ENCODE data around the gene SPDYE2.
"Not testable (repeated sequence)": the region's sequence is repeated elsewhere in the genome, so short reads cannot be mapped to it uniquely, and the experiment has no call there.

SPDYE2 gene

DNA sequence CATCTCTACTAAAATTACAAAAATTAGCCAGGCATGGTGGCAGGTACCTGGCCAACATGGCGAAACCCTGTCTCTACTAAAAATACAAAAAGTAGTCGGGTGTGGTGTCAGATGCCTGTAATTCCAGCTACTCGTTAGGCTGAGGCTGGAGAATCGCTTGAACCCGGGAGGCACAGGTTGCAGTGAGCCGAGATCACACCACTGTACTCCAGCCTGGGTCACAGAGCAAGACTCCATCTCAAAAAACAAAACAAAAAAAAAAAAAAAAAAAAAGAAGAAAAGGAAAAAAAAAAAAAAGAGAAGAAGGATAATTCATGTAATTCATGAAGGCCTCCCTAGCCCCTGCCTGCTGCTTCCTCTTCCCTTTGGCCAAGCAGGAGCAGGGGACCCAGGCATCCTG is 10.4 kb upstream of the SPDYE2 start:
- not testable (repeated sequence) for DNase-seq

DNA sequence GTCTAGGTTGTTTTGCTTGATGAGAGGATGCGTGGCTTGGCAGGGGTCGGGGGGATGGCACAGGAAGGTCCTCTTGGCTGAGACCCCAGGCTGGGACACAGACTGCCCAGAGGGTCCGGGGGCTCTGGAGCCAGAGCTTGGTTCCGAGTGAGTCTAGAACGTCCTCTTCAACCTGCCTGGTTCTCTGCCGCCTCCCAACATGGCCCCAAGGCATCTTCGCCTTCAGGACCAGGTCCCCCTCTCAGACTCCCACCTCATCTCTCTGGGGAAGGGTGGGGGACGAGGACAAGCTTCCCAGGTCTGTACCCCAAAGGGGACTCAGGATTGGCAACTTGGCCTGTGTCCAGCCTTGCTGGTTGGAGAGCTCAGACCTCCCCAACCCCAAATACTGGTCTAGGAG is 8.9 kb upstream of the SPDYE2 start:
- DNase-seq = not testable (repeated sequence)

DNA sequence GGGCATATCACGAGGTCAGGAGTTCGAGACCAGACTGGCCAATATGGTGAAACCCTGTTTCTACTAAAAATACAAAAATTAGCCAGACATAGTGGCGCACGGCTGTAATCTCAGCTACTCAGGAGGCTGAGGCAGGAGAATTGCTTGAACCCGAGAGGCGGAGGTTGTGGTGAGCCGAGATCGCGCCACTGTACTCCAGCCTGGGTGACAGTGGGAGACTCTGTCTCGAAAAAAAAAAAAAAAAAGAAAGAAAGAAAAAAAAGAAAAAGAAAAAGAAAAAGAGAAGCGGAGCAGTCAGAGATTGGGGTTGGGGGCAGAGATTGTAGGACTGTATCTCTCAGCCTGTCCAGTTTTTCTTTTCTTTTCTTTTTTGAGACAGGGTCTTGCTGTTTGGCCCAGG is 8.3 kb upstream of the SPDYE2 start:
- DNase-seq = not testable (repeated sequence)

- not testable (repeated sequence) for DNase-seq
Observed at GRCh38 chr7:102543596-102543995, 7.4 kb upstream of the SPDYE2 start, which contains the start of gene UPK3BL2. Gene UPK3BL2 (minus strand): TSS chr7:102543696. CDS start chr7:102543636, 60 bp downstream.

GRCh38 chr7:102544372-102544771 is 6.7 kb upstream of the SPDYE2 start:
- not testable (repeated sequence) for DNase-seq

GRCh38 chr7:102545288-102545687 is 5.7 kb upstream of the SPDYE2 start:
- DNase-seq = not testable (repeated sequence)

GRCh38 chr7:102546353-102546752 is 4.7 kb upstream of the SPDYE2 start:
- DNase-seq = not testable (repeated sequence)

DNA sequence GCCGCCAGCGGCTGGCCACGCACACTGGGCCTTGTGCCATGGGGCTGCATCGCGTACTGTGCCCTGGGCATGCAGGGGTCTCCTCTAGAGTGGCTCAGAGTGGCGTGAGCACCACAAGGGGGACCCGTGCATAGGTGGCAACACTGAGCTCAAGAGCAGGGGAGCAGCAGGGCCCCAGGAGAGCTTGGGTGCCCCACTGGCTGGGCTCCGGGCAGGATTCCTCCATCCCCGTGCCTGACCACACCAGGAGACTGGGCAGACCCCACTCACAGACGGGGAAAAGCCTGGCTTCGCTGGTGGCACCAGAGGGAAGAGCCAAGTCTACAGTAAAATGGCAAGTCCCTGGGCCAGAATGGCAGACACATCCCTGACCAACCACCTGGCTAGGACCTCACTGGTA is 17.6 kb downstream of the SPDYE2 start:
- not testable (repeated sequence) for DNase-seq

GRCh38 chr7:102572261-102573239 is 21.5 kb downstream of the SPDYE2 start, which contains the start of gene POLR2J3:
Gene POLR2J3 (minus strand): TSS chr7:102572583. CDS start chr7:102572521, 62 bp downstream.
- peak; percentile 99 to 100 for DNase-seq

GRCh38 chr7:102574607-102575006 is 23.6 kb downstream of the SPDYE2 start:
- not testable (repeated sequence) for DNase-seq

- not testable (repeated sequence) for DNase-seq
Observed at GRCh38 chr7:102576363-102576762, 25.3 kb downstream of the SPDYE2 start.

DNA sequence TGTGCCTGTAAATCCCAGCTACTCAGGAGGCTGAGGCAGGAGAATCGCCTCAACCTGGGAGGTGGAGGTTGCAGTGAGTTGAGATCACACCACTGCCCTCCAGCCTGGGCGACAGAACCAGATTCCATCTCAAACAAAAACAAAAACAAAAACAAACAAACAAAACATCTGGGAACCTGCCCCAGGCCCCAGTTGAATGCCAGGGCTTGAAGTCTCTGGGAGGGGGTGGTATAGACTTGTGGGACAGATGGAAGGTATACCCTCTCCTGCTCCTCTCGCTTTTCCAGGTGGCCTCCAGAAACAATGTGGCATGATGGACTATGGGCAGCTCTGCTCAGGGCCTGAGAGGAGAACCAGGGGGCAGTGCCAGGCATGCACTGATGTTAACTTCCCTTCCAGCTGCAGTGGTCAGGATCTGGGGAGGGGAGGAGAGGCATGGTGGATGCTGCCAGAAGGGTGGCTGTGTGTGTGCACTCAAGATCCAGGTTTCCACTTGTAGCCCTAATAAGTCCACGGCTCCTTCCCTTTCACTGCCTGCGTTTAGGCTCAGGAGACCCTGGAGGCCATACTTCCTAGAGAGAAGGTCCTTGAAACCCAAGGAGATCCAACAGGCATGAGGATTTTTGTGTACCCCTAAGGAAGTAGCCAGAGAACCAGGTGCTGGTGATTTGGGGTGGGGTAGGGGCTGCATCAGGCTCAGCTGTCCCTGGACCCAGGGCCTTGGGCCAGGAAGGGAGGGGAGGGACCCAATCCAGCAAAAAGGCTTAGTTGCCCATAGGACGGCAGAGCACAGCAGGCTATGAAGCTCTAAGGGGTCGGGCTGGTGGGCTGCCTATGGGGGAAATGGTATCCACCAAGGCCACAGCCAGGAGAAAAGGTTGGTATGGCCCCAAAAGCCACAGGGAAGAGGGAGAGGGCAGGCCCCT is 26.6 kb downstream of the SPDYE2 start:
- DNase-seq = peak in 1 of 2 experiments; percentile 1

- not testable (repeated sequence) for DNase-seq
Observed at GRCh38 chr7:102578486-102578885, 27.5 kb downstream of the SPDYE2 start.

GRCh38 chr7:102581722-102582121 is 30.7 kb downstream of the SPDYE2 start:
- not testable (repeated sequence) for DNase-seq

- not testable (repeated sequence) for DNase-seq
Observed at GRCh38 chr7:102583495-102583894, 32.5 kb downstream of the SPDYE2 start.

- not testable (repeated sequence) for DNase-seq
Observed at GRCh38 chr7:102589857-102590256, 38.8 kb downstream of the SPDYE2 start.

GRCh38 chr7:102592477-102593019 is 41.5 kb downstream of the SPDYE2 start:
- DNase-seq = peak in 1 of 2 experiments; percentile 34

DNA sequence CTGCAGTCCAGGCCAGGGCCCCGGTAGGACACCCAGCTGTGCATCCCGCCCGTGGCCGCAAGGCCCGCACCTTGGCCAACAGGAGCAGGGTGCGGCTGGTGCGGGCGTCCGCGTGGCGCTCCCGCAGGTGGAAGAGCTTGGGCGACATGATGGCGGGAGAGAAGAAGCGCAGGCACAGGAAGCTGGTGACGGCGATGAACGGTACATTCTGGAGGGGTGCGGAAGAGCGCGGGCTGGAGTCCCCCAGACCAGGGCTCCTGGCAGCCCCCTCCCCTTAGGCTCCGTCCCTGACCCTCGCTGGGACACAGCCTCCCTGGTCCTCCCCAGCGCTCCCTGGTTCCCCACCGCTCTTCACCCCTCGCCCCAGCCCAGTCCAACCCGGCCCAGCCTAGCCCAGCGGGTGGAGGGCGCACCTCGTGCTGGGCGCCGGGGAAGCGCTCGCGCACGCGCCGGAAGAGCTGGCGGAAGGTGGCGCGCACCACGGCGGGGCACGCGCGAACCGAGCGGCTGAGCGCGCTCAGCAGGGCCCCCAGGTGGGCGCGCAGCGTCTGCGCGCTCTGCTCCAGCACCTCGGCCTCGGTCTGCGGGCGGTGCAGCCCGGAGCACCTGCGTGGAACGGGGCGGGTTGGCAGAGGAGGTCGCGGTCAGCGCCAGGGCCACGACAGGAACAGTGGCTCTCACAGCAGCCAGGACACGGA is 42.8 kb downstream of the SPDYE2 start:
- not testable (repeated sequence) for DNase-seq

GRCh38 chr7:102596036-102596435 is 45.0 kb downstream of the SPDYE2 start:
- not testable (repeated sequence) for DNase-seq

- not testable (repeated sequence) for DNase-seq
Observed at GRCh38 chr7:102599699-102600098, 48.7 kb downstream of the SPDYE2 start.

GRCh38 chr7:102602317-102602716 is 51.3 kb downstream of the SPDYE2 start:
- DNase-seq = not testable (repeated sequence)

Measured in stimulated activated CD4-positive, alpha-beta T cell treated with anti-CD3 and anti-CD28 coated beads, Interleukin-4, amount 100 ng/mL, for 4 hours (primary cell).